NCI-H187 (cell line): ENCODE results near the gene ANKRD34B.
"Not testable (repeated sequence)": the region's sequence is repeated elsewhere in the genome, so short reads cannot be mapped to it uniquely, and the experiment has no call there.

Source experiments
- DNase-seq, 2 experiments: peaks; one replicate each; lab custom pipeline; 2025; lab: John Stamatoyannopoulos, UW

ANKRD34B gene

GRCh38 chr5:80569961-80570786 is at the start of gene ANKRD34B:
ANKRD34B (minus strand) TSS chr5:80570280; CDS start chr5:80560019, 10,261 bp downstream.
- DNase-seq, result no peak

- DNase-seq, result no peak
Measured at GRCh38 chr5:80619086-80619485, 49.0 kb upstream of the ANKRD34B start.

GRCh38 chr5:80618438-80618837 is 48.4 kb upstream of the ANKRD34B start:
- no peak for DNase-seq

- DNase-seq, result no peak
Measured at GRCh38 chr5:80615266-80615914, 45.3 kb upstream of the ANKRD34B start.

GRCh38 chr5:80609692-80610091 is 39.6 kb upstream of the ANKRD34B start:
- DNase-seq, result no peak

GRCh38 chr5:80608731-80609130 is 38.7 kb upstream of the ANKRD34B start:
- no peak for DNase-seq

GRCh38 chr5:80607832-80608231 is 37.8 kb upstream of the ANKRD34B start:
- no peak for DNase-seq

GRCh38 chr5:80607343-80607742 is 37.3 kb upstream of the ANKRD34B start:
- no peak for DNase-seq

- no peak for DNase-seq
Measured at GRCh38 chr5:80600943-80601693, 31.0 kb upstream of the ANKRD34B start.

- no peak for DNase-seq
Measured at GRCh38 chr5:80597500-80597899, 27.4 kb upstream of the ANKRD34B start.

GRCh38 chr5:80594810-80595209 is 24.7 kb upstream of the ANKRD34B start:
- no peak for DNase-seq

- DNase-seq, result no peak
Measured at GRCh38 chr5:80592761-80593160, 22.7 kb upstream of the ANKRD34B start.

GRCh38 chr5:80592105-80592504 is 22.0 kb upstream of the ANKRD34B start:
- DNase-seq, result no peak

GRCh38 chr5:80591352-80591751 is 21.3 kb upstream of the ANKRD34B start:
- DNase-seq, result no peak

GRCh38 chr5:80590766-80591165 is 20.7 kb upstream of the ANKRD34B start:
- DNase-seq, result no peak

- no peak for DNase-seq
Measured at GRCh38 chr5:80588858-80589540, 18.9 kb upstream of the ANKRD34B start.

GRCh38 chr5:80584770-80585169 is 14.7 kb upstream of the ANKRD34B start:
- DNase-seq, result no peak

GRCh38 chr5:80580291-80580690 is 10.2 kb upstream of the ANKRD34B start:
- not testable (repeated sequence) for DNase-seq

GRCh38 chr5:80579050-80579449 is 9.0 kb upstream of the ANKRD34B start:
- DNase-seq, result no peak

GRCh38 chr5:80577707-80578106 is 7.6 kb upstream of the ANKRD34B start:
- no peak for DNase-seq

GRCh38 chr5:80576383-80576782 is 6.3 kb upstream of the ANKRD34B start:
- no peak for DNase-seq

GRCh38 chr5:80573062-80573461 is 3.0 kb upstream of the ANKRD34B start:
- no peak for DNase-seq
